Adipocyte (in vitro differentiated cells): ENCODE measurements around the gene ZNF516.

Experiments used
- DNase-seq: peaks from one replicate; pipeline ENCODE4 v3.0.0-alpha.2; 2015; ENCODE audit warnings: low read depth
- H3K27me3 ChIP-seq: replicated peaks from 2 replicates; pipeline ENCODE4 v1.7.0; 2013; ENCODE audit warnings: mild to moderate bottlenecking, low read length, moderate library complexity; ENCODE audit not compliant: control insufficient read depth, insufficient read depth
- H3K36me3 ChIP-seq: 2 replicates; pipeline ENCODE4 v1.7.0; 2013; ENCODE audit warnings: low read length, mild to moderate bottlenecking, moderate library complexity; ENCODE audit not compliant: control insufficient read depth, insufficient read depth, severe bottlenecking
- H3K4me1 ChIP-seq: 2 replicates; pipeline ENCODE4 v1.7.0; 2013; ENCODE audit warnings: mild to moderate bottlenecking, low read length, moderate library complexity; ENCODE audit not compliant: control insufficient read depth, insufficient read depth
- H3K4me3 ChIP-seq: 2 replicates; pipeline ENCODE4 v1.7.0; 2013; ENCODE audit warnings: mild to moderate bottlenecking, low read length, moderate library complexity
- H3K9ac ChIP-seq: 2 replicates; pipeline ENCODE4 v1.7.0; 2013; ENCODE audit warnings: mild to moderate bottlenecking, low read length, moderate library complexity
- H3K9me3 ChIP-seq: 2 replicates; pipeline ENCODE4 v1.7.0; 2013; ENCODE audit warnings: mild to moderate bottlenecking, low read length, moderate library complexity; ENCODE audit not compliant: control insufficient read depth

Gene ZNF516

GRCh38 chr18:76466410-76466991 is 28.5 kb downstream of the ZNF516 start:
- Histone ChIP-seq H3K4me1 (peaks cover 37% of the 10 kb centered on the region), H3K36me3 (no peaks in the 10 kb centered on the region), H3K4me3 (no peak overlapping the region), H3K27me3 (no peaks in the 10 kb centered on the region), H3K9me3 (no peaks in the 10 kb centered on the region), H3K9ac (no peak overlapping the region)
- no peak for DNase-seq

GRCh38 chr18:76465630-76466409 is 29.2 kb downstream of the ZNF516 start:
- Histone ChIP-seq H3K4me1 (peaks cover 38% of the 10 kb centered on the region), H3K36me3 (no peaks in the 10 kb centered on the region), H3K4me3 (no peak overlapping the region), H3K27me3 (no peaks in the 10 kb centered on the region), H3K9me3 (no peaks in the 10 kb centered on the region), H3K9ac (no peak overlapping the region)
- DNase-seq, result no peak

GRCh38 chr18:76464281-76465259 is 30.5 kb downstream of the ZNF516 start:
- Histone ChIP-seq H3K27me3 (no peaks in the 10 kb centered on the region), H3K4me1 (peaks cover 41% of the 10 kb centered on the region), H3K9ac (no peak overlapping the region), H3K4me3 (no peak overlapping the region), H3K9me3 (no peaks in the 10 kb centered on the region), H3K36me3 (no peaks in the 10 kb centered on the region)
- no peak for DNase-seq

- no peak for DNase-seq
- H3K4me1 ChIP-seq, result peaks cover 39% of the 10 kb centered on the region
Observed at GRCh38 chr18:76463872-76464271, 31.2 kb downstream of the ZNF516 start.

GRCh38 chr18:76463358-76463757 is 31.7 kb downstream of the ZNF516 start:
- Histone ChIP-seq H3K9me3 (no peaks in the 10 kb centered on the region), H3K4me3 (no peak overlapping the region), H3K9ac (no peak overlapping the region), H3K36me3 (peaks cover 4% of the 10 kb centered on the region), H3K4me1 (peaks cover 34% of the 10 kb centered on the region), H3K27me3 (no peaks in the 10 kb centered on the region)
- DNase-seq, result no peak

More at GRCh38 chr18:76463872-76464271, 31.2 kb downstream of the ZNF516 start:
- no peaks in the 10 kb centered on the region for H3K9me3 ChIP-seq
- no peaks in the 10 kb centered on the region for H3K27me3 ChIP-seq
- no peak overlapping the region for H3K4me3 ChIP-seq
- no peak overlapping the region for H3K9ac ChIP-seq
- no peaks in the 10 kb centered on the region for H3K36me3 ChIP-seq

GRCh38 chr18:76462326-76462694 is 32.7 kb downstream of the ZNF516 start:
- no peak for DNase-seq
- Histone ChIP-seq H3K27me3 (no peaks in the 10 kb centered on the region), H3K9ac (no peak overlapping the region), H3K4me1 (peaks cover 28% of the 10 kb centered on the region), H3K4me3 (no peak overlapping the region), H3K9me3 (no peaks in the 10 kb centered on the region), H3K36me3 (peaks cover 5% of the 10 kb centered on the region)

- H3K36me3 ChIP-seq, result peaks cover 5% of the 10 kb centered on the region
- H3K9me3 ChIP-seq, result no peaks in the 10 kb centered on the region
- H3K4me1 ChIP-seq, result peaks cover 25% of the 10 kb centered on the region
- H3K4me3 ChIP-seq, result no peak overlapping the region
- H3K27me3 ChIP-seq, result no peaks in the 10 kb centered on the region
- DNase-seq, result no peak
- H3K9ac ChIP-seq, result no peak overlapping the region
Observed at GRCh38 chr18:76461692-76462325, 33.2 kb downstream of the ZNF516 start.

GRCh38 chr18:76461148-76461547 is 33.9 kb downstream of the ZNF516 start:
- H3K4me1 ChIP-seq, result peaks cover 23% of the 10 kb centered on the region

GRCh38 chr18:76460482-76460881 is 34.6 kb downstream of the ZNF516 start:
- H3K9me3 ChIP-seq, result no peaks in the 10 kb centered on the region
- no peaks in the 10 kb centered on the region for H3K27me3 ChIP-seq
- peak; percentile 54 for DNase-seq
- peaks cover 23% of the 10 kb centered on the region for H3K4me1 ChIP-seq
- H3K4me3 ChIP-seq, result peak overlapping the region; percentile 65
- H3K36me3 ChIP-seq, result peaks cover 5% of the 10 kb centered on the region
- H3K9ac ChIP-seq, result peak overlapping the region; percentile 77

More at GRCh38 chr18:76461148-76461547, 33.9 kb downstream of the ZNF516 start:
- Histone ChIP-seq H3K36me3 (peaks cover 5% of the 10 kb centered on the region), H3K4me3 (no peak overlapping the region), H3K9ac (peak overlapping the region; percentile 77), H3K27me3 (no peaks in the 10 kb centered on the region), H3K9me3 (no peaks in the 10 kb centered on the region)
- no peak for DNase-seq

- Histone ChIP-seq H3K9ac (peak overlapping the region; percentile 77), H3K4me3 (peak overlapping the region; percentile 65), H3K9me3 (no peaks in the 10 kb centered on the region), H3K36me3 (peaks cover 5% of the 10 kb centered on the region), H3K4me1 (peaks cover 23% of the 10 kb centered on the region), H3K27me3 (no peaks in the 10 kb centered on the region)
- DNase-seq, result peak; percentile 98
Observed at GRCh38 chr18:76459687-76460350, 35.2 kb downstream of the ZNF516 start.
